ENCODE results near the gene TLK2. TPM values are rescaled to one million over a fixed set of nuclear protein-coding genes. Genes with fewer than 3 reads are reported as not detected.

The TLK2 gene
- total RNA-seq, 1 donor from 2014 or later: 52.8 TPM

GRCh38 chr17:62573480-62574117 lies 95.0 kb downstream of the TLK2 start:
- Mint-ChIP-seq H3K4me3 (no peak overlapping the region), H3K36me3 (ENCODE audit: low read depth) (peaks cover 14% of the 10 kb centered on the region)

GRCh38 chr17:62576382-62576781 lies 97.8 kb downstream of the TLK2 start:
- H3K27me3 Mint-ChIP-seq (ENCODE audit: low read depth): no peaks in the 10 kb centered on the region
- H3K36me3 Mint-ChIP-seq (ENCODE audit: low read depth): peaks cover 9% of the 10 kb centered on the region
- no peak overlapping the region for H3K27ac Mint-ChIP-seq (ENCODE audit: unreplicated experiment)
- no peak overlapping the region for H3K4me3 Mint-ChIP-seq
- no peaks in the 10 kb centered on the region for H3K9me3 Mint-ChIP-seq
- no peaks in the 10 kb centered on the region for H3K4me1 Mint-ChIP-seq
- DNase-seq (ENCODE audit: low read depth, low spot score): no peak
- TF ChIP-seq, protein P1, sequence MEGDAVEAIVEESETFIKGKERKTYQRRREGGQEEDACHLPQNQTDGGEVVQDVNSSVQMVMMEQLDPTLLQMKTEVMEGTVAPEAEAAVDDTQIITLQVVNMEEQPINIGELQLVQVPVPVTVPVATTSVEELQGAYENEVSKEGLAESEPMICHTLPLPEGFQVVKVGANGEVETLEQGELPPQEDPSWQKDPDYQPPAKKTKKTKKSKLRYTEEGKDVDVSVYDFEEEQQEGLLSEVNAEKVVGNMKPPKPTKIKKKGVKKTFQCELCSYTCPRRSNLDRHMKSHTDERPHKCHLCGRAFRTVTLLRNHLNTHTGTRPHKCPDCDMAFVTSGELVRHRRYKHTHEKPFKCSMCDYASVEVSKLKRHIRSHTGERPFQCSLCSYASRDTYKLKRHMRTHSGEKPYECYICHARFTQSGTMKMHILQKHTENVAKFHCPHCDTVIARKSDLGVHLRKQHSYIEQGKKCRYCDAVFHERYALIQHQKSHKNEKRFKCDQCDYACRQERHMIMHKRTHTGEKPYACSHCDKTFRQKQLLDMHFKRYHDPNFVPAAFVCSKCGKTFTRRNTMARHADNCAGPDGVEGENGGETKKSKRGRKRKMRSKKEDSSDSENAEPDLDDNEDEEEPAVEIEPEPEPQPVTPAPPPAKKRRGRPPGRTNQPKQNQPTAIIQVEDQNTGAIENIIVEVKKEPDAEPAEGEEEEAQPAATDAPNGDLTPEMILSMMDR (conservative IDR thresholded peaks at IDR 0.05): no peak

More at GRCh38 chr17:62573480-62574117, 95.0 kb downstream of the TLK2 start:
- Mint-ChIP-seq H3K4me1 (no peaks in the 10 kb centered on the region), H3K27ac (ENCODE audit: unreplicated experiment) (no peak overlapping the region), H3K9me3 (no peaks in the 10 kb centered on the region), H3K27me3 (ENCODE audit: low read depth) (no peaks in the 10 kb centered on the region)
- TF ChIP-seq, protein P1 (conservative IDR thresholded peaks at IDR 0.05): no peak
- DNase-seq (ENCODE audit: low read depth, low spot score): no peak

DNA sequence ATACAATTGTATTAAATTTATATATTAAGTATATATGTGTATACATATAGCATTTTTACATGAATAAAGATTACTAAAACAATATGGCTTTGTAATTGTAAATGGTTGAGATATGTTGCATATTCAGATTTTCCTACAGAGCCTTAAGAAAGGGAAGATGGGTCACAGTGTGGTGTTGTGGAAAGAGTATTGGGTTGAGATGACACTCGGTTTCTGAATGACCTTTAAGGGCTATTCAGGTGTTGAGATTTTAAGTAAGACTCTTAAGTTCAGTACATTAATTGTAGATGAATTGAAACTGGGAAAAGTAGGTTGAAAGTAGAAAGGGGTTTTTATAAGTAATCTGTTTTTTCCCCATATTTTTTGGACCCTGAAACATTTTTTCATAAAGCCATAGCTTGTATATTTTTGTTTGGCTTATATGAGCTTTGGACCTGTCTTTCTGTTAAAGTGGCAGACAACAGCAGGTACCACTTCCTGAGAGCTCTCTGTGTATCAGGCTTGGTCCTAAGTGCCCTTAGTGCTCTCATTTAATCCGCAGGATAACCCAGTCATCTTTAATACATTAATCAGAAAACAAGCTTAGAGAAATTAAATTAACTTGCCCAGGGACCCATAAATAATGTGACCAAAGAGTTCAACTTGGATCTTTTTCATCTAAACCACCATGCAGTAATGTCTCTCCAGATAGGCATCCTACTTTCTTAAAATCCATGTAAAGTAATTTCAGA lies 100.3 kb downstream of the TLK2 start:
- TF ChIP-seq, protein P1 (conservative IDR thresholded peaks at IDR 0.05): no peak
- Mint-ChIP-seq H3K4me1 (no peaks in the 10 kb centered on the region), H3K36me3 (ENCODE audit: low read depth) (peaks cover 9% of the 10 kb centered on the region), H3K9me3 (no peaks in the 10 kb centered on the region), H3K4me3 (no peak overlapping the region), H3K27me3 (ENCODE audit: low read depth) (no peaks in the 10 kb centered on the region), H3K27ac (ENCODE audit: unreplicated experiment) (no peak overlapping the region)
- no peak for DNase-seq (ENCODE audit: low read depth, low spot score)

DNA sequence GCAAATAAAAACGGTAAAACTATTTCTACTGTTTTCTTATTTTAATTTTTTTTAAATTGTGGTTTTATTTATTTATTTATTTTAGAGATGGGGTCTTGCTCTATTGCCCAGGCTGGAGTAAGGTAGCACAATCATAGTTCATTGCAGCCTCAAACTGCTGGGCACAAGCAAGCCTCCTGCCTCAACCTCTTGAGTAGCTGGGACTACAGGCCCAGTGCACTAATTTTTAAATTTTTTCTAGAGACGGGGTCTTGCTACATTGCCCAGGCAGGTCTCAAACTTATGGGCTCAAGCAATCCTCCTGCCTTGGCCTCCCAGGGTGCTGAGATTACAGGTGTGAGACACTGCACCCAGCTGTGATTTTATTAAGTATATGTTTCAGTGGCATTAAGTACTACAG lies 102.3 kb downstream of the TLK2 start:
- no peaks in the 10 kb centered on the region for H3K27me3 Mint-ChIP-seq (ENCODE audit: low read depth)
- H3K9me3 Mint-ChIP-seq: no peaks in the 10 kb centered on the region
- TF ChIP-seq, protein P1 (conservative IDR thresholded peaks at IDR 0.05): no peak
- no peaks in the 10 kb centered on the region for H3K4me1 Mint-ChIP-seq
- no peak for DNase-seq (ENCODE audit: low read depth, low spot score)
- no peak overlapping the region for H3K27ac Mint-ChIP-seq (ENCODE audit: unreplicated experiment)
- peaks cover 2% of the 10 kb centered on the region for H3K36me3 Mint-ChIP-seq (ENCODE audit: low read depth)
- no peak overlapping the region for H3K4me3 Mint-ChIP-seq

DNA sequence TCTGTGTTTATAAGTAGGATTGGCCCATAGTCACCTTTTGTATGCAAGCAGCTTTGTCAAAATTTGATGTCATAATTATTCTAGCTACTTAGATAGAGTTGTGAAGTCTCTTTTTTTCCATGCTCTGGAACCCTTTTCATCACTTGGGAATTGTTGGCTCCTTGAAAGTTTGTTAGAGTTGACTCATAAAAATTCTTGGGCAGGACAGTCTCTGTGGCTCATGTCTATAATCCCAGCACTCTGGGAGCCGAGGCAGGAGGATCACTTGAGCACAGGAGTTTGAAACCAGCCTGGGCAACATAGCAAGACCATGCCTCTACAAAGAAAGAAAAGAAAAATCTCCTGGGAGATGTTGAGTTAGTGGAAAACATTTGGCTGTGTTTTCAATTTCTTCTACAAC lies 103.1 kb downstream of the TLK2 start:
- no peaks in the 10 kb centered on the region for H3K4me1 Mint-ChIP-seq
- no peak overlapping the region for H3K27ac Mint-ChIP-seq (ENCODE audit: unreplicated experiment)

More for the DNA sequence above, 103.1 kb downstream of the TLK2 start:
- Mint-ChIP-seq H3K36me3 (ENCODE audit: low read depth) (peaks cover 2% of the 10 kb centered on the region), H3K9me3 (no peaks in the 10 kb centered on the region), H3K27me3 (ENCODE audit: low read depth) (no peaks in the 10 kb centered on the region), H3K4me3 (no peak overlapping the region)
- no peak for DNase-seq (ENCODE audit: low read depth, low spot score)
- TF ChIP-seq, protein P1 (conservative IDR thresholded peaks at IDR 0.05): no peak

Measured in neural crest cell (in vitro differentiated cells).